Stimulated activated naive CD8-positive, alpha-beta T cell treated with anti-CD3 and anti-CD28 coated beads, Interleukin-15, Interleukin-2, amounts not matched to agents 100 U/mL and 50 U/mL, for 24 hours (primary cell): ENCODE measurements around the gene RAD51B.

Source experiments
- ATAC-seq: fragments of 150-1000 bp; cut with Tn5 transposase; one replicate; pipeline ENCODE4 v1.10.0; 2021
- DNase-seq: peaks from one replicate; pipeline ENCODE4 v3.0.0; 2021

RAD51B gene

DNA sequence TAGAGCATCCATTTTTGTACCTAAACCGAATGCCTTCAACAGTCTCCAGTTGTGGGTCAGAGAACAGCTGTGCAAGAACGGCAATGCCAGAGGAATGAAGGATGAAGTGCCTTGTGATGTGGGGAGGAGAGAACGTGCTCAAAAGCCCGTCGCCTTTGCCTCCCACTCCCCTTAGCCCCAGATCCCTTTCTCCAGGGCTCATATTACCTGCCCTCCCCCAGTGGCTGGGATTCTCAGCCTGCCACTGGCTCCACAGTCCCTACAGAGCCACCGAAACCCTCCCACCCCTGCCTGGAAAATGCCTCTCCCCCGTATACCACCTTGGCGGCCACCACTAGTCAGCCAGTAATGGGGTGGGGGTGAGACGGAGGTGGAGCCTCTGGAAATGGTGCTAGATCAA is 814.8 kb downstream of the RAD51B start:
- ATAC-seq, result no peak
- DNase-seq, result no peak

DNA sequence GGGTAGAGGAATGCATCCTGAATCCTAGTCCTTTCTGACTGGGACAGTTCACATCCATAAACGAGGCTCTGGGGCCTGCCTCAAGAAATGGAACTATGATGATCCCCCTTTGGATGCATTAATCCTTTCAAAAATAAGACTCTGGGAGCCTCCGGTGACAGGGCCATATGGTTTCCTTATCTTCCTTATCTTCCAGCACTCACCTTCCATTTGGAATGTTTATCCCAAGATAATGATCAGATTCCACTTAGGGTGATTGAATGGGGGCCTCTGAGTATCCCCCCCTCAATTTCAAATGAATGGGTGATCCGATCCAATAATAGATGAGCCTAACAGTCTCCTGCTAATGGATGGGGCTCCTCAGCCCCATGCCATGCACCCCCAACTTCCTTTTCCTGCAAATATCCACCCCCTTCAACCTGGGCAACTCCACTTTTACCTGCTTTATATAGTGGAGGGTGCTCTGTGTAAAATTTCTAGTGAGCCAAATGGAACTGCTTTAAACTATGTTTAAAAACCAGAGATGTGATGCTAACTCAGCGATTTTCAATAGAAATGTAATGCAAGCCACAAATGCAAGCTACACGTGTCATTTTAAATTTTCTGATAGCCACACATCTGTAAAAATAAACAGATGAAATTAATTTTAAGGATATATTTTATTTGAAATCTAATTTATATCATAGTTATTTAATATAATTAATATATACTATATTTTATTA is 815.5 kb downstream of the RAD51B start:
- DNase-seq (no peak), ATAC-seq (no peak)

DNA sequence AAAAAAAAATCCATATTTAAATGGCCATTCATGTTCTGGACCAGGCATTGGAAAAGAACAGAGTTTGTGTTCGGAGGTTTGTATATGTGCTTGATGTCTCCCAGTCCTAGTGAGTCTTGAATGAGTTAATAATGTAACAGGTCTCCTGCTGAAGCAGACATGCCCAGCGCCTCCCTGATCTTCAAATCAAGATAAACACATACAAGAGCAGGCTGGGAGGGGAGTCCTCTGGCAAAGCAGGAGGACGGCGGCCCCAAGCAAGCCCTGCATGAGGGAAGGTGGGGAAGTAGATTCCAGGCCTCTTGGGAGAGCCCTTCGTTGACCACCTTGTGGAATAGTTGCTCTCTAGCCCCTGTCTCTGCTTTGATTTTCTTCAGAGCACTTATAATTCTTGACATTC is 817.0 kb downstream of the RAD51B start:
- DNase-seq, result no peak
- no peak for ATAC-seq

DNA sequence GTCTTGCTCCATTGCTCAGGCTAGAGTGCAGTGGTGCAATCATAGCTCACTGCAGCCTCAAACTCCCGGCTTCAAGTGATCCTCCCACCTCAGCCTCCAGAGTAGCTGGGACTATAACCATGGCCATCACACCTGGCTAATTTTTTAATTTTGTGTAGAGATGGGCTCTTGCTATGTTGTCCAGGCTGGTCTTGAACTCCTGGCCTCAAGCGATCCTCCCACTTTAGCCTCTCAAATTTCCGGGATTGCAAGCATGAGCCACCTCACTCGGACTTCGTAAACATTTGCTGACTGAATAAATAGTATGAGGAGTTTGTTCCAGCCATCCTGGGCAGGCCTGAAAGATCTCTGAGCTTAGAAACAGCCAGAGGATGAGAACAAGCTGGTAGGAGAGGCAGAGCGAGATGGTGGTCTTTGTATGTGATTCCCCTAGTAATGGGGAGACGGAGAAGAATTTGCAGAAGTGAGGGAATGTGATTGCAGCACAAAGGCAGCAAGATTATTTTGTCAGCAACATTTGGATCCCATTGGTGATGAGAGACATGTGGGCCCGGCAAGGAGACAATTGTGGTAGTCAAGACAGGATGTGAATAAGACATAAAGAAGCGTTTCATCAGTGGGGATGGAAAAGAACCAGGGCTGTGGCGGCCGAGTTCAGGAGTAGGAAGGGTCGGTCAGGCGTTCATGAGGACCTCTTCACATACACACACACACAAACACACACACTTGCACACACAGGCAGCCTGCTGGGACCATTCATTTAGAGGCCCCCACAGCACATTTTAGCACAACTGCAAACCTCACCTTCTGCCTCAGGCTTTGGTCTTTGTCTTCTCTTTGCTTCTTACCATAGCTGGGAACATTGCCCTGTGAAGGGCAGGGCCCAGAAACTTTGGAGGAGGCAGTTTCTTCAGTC is 817.8 kb downstream of the RAD51B start:
- ATAC-seq (no peak), DNase-seq (no peak)

DNA sequence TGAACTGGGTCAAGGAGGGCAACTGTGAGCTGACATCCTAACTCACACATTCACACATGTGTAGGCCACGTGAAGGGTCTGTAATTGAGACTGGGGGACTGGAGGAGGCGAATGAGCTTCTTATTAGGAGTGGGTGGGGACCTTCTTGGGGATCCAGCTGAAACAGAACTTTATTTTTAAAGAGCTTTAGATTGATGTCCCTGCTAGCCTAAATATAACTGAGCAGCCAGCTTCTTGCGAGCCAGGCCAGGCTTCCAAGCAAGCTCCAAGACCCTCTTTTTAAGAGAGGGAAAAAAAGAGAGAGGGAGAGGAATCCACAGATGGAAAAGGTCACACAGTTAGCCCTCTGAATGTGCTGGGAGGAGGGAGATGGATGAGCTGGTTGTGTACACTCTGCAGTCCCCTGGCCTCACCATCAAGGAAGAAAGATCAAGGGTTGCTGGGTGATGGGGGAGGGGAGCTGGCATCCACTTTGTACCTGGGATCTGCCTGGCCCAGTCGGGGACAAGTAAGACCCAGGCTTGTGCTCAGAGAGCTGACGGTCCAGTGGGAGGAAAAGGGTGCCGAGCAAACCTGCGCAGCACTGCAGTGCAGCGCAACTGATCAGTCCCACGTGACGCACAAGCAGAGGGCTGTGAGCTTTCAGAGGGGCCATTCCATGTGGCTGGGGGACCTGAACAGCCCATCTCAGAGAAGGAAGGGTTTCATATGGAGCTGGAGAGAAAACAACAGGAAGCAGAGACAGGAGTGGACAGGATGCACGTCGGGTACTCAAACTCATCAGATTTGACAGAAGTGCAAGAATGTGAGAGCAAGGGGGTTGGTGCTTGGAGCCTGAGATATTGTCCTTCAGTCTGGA is 818.8 kb downstream of the RAD51B start:
- ATAC-seq (no peak), DNase-seq (no peak)

DNA sequence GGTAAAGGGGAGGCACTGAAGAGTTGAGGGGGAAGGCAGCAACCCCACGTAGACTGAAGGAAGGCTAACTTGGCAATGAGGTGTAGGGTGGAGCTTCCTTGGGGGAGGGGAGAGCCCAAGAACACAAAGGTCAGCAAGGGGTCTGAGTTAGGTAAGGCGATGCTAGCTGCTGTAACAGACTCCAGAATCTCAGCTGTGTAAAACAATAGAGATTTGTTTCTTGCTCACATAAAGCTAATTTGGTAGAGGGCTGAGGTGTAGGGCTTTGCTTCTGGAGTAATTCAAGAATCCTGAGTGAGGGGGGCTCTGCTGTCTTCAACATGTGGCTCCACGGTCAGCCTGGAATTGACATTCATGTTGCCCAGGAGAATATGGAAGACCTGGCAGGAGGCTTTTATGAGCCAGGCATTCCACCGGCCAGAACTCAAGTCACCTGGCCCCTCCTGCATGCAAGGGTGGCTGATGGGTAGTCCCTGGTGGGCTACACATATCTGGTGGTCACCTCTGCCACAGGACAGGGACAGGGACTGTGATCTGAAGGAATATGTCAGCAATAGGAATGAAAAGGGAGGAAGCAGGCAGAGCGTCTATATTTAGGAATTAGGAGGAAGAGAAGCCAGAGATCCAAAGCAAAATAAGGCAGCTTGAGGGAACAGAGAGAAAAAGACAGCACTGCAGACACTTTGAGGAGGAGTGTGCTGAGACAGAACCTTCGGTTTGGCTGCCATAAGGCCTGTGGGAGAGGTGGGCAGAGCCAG is 819.6 kb downstream of the RAD51B start:
- DNase-seq, result no peak
- ATAC-seq, result no peak

DNA sequence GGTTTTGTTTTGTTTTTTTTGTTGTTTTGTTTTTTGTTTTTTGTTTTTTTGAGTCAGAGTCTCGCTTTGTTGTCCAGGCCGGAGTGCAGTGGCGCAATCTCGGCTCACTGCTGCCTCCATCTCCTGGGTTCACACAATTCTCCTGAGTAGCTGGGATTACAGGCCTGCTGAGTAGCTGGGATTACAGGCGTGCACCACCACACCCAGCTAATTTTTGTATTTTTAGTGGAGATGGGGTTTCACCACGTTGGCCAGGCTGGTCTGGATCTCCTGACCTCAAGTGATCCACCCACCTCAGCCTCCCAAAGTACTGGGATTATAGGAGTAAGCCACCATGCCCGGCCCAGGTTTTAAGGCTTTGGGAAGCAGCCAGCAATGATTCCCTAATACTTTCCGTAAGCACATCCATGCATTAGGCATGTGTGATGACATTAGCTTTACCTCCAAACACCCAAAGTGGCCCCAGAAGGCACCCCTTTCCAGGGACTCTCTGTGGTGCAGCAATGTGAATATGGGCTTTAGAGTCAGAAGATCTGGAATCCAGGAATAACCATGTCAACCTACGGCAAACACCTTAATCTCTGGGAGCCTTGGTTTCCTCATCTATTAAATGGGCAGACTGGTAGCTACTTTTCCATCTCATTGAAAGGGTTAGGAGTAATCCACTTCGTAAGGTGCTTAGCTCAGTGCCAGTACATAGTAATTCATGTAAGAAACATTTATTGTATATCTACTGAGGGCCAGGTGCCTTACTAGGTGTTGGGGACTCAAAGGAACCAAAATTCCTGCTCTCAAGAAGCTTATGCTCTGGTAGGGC is 820.4 kb downstream of the RAD51B start:
- ATAC-seq (no peak), DNase-seq (no peak)

DNA sequence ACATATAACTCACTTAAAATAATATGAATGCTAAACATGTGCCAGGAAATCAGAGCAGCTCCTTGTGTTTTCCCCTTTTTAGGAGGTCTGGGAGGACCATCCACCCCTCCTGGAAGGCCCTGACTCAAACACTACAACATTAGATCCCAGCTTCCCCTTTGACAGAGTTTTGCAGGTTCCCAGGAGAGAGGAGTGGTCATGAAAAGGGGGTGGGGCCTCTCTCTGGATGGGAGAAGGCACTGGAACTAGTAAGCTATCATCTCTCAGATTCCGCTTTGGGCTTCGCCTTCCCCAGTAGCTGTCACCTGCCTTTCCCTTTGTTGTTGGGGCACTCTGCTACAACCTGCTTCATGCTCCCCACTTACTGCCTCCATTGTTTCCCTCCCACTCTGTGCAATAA is 824.1 kb downstream of the RAD51B start:
- ATAC-seq (no peak), DNase-seq (no peak)

DNA sequence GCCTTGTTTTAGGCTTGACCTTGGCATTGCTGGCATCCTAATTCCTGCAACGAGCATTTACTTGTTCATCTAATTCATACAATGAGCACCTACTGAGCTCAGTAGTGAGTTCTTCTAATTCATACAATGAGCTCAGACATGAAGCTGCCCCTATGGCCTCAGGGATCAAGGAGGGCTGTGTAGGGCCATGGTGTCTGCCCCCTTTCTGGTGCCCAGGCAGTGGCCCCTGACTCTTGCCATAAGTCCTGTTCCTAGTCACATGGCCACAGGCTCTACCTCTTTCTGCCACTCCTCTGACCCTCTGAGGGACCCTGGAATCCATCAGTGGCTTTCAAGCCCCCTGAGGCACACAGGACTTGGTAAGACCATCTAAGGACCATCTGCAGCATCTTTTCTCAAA is 824.5 kb downstream of the RAD51B start:
- ATAC-seq, result no peak
- DNase-seq, result no peak

DNA sequence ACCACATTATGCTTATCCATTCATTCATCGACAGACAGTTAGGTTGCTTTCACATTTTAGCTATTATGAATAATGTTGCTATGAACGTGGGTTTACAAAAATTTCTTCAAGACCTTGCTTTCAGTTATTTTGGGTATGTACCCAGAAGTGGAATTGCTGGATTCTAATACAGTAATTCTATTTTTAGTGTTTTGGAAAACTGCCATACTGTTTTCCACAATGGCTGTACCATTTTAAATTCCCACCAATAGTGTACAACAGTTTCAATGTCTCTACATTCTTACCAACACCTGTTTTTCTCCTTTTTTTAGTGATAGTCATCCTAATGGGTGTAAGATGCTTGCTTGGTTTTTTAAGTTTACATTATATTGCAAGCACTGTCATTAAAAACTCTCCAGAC is 825.8 kb downstream of the RAD51B start:
- DNase-seq (no peak), ATAC-seq (no peak)

DNA sequence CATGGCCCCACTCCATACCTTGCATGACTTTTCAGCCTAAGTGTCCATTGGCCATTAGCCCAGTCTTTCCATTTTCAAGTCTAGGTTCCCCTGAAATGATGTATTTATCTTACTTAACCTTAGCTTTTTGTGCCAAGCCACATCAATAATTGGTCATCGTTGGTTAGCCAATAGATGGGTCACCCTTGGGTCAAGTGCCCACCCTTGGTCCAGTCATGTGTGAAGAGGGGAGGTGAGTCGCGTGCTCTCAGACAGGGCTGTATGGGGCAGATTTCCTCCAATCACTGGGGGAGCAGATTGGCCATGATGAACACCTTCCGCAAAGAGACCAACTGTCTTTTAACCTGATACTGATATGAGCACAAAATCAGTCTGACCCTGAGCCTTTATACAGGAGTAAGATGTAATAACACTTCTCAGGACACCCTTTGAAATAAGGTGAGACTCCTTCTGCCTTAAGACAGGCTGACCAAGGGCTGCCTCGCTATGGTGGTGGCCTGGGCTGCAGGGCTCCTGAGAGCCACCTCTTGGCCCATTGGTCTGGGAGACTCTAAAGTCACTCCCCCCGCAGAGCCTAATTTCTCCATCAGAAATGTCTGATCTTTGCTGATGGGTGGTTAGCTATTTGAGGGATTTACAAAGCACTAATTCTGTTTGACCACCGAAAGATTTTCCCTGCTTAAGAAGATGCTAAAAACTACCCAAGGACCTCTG is 830.1 kb downstream of the RAD51B start:
- DNase-seq, result no peak
- ATAC-seq, result no peak

DNA sequence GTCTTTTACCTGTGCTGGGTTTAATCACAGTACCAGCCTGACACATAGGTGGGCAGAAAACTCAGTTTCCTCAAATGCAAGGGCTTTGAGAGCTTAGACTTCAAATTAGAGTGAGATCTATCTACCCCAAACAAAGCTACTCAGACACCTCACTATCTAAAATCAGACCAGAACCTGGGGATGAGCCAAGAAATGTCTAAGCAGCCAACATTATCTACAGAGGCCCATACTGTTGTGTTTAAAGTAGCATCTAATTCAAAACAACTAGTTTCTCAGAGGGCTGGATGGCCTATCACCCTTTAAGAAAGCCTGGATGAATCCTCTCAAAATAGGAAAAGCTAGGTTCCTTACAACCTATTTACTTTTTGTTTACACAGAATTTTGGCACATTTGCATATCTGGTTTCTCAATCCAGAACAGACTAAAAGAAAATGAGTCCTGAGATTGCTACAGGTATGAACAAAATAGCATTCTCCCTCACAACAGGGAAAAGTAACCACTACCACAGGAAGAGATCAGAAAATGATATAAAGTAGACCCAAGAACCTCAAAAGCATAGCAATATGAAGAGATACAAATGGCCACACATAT is 830.9 kb downstream of the RAD51B start:
- ATAC-seq (no peak), DNase-seq (no peak)

DNA sequence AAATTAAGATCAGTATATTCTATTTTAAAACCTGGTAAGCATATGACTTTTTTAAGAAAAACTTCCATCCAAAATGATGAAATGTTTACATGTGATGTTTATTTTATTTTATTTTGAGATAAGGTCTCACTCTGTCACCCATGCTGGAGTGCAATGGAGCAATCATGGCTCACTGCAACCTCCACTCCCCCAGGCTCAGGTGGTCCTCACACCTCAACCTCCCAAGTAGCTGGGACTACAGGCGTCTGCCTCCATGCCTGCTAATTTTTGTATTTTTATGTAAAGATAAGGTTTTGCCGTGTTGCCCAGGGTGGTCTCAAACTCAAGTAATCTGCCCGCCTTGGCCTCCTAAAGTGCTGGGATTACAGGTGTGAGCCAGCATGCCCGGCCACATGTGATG is 831.5 kb downstream of the RAD51B start:
- ATAC-seq (no peak), DNase-seq (no peak)

DNA sequence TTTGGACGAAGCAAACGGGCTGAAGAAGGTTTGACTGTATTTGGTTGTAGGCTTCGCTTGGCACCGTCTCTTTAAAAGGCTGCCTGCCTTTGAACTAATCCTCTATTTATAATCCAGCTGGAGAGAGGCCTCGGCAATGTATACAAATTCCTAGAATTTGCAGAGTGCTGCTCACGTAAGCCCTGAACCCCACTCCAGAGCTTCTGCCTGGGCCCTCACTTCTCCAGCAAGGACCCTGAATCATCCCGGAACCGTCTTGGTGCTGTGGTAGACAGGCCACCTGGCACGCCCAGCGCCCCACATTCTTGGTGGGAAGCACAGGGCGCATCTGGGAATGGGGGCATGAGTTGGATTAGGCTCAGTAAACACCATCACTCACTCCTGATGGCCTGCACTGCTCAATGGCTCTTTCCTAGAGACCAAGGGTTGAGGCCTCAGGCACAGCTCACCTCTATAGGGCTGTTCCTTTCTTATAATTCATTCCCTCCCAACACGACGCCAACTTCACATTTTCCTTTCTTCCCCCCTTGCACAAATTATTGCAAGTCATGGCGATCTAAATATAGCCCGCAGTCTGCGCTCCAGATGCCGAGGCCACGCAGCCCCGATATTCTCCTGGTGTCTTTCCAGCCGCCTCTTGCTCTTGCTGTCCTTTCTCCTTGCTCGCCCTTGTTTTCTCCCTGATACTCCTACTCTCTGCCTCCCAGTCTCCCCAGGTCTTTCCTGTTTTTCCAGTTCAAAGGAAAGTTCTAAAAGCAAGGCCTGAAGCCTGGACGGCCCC is 832.3 kb downstream of the RAD51B start:
- no peak for ATAC-seq
- no peak for DNase-seq

DNA sequence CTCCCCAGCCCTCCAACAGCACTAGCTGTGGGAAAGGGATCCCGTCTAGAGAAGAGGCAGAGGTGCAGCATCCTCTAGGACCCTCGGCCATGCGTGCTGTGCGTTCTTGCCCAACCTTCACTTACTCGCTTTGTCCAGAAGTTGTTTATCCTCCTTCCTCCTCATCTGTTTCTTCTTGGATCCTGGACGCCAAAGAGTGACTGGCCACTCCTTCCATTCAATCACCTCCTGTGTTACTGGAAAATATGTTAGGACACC is 832.8 kb downstream of the RAD51B start:
- ATAC-seq (no peak), DNase-seq (no peak)

DNA sequence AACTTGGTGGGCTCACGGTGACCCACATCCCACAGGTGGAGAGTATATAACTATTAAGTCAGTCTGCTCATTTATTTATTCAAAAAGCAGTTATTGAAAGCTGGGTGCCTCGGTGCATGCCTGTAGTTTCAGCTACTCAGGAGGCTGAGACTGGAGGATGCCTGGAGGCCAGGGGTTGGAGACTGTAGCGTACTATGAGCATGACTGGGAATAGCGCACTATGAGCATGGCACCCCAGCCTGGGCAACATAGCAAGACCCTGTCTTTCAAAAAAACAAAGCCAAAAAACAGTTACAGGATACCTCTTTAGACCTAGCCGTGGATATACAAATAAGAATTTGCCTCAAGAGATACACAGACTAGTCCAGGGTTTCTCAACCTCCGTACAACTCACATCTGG is 833.5 kb downstream of the RAD51B start:
- ATAC-seq (no peak), DNase-seq (no peak)

DNA sequence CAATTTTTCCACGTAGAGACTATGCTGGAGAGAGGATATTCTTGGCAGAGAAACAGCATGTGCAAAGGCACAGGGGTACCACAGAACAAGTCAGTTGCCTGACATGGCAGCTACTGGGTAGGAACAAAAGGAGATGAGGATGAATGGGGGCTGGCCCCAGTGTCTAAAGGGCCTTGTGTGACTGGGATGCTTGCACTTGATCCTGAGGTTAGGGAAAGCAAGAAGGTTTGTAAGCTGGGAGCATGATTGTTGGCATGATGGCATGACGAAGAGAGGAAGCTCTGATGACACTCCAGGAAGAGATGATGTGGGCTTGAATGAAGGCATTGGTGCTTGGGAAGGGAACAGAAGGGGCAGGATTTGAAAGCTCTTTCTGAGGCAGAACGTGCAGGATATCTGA is 834.2 kb downstream of the RAD51B start:
- DNase-seq (no peak), ATAC-seq (no peak)

DNA sequence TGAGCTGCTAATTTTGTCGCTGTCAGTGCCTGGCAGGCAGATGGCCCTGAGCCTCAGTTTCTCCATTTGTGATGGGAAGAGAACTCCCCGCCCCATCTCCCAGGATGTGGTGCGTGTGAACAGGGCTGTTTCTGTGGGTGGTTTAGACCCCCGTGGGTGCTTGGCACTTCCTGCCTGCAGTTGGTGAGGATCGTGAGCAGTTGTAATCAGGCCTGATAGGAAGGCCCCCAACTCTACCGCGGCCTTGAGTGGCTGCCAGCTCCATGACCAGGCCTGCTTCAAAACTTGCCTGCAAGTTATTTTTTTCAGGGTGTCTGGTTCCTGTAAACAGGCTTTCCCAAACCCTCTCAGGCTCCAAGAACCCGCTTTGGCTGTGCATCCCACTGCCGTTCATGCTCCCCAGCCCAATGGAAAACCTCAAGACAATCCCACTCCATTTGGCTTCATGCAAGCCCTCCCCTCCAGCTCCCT is 834.9 kb downstream of the RAD51B start:
- no peak for DNase-seq

More for the DNA sequence above, 834.9 kb downstream of the RAD51B start:
- ATAC-seq, result no peak
